Measurements from ENCODE around the gene TBATA. TPM values are rescaled to one million over a fixed set of nuclear protein-coding genes. Genes with fewer than 3 reads are reported as not detected.

Gene TBATA
- total and polyA plus RNA-seq, 4 donors: not detected

- TF ChIP-seq ATF3 (IDR thresholded peaks at IDR 0.05): no peak
- TF ChIP-seq JUND (IDR thresholded peaks at IDR 0.05): no peak
- no peak for TF ChIP-seq TAF1 (conservative IDR thresholded peaks at IDR 0.05)
- TF ChIP-seq ZBTB33 (IDR thresholded peaks at IDR 0.05): no peak
- no peak for TF ChIP-seq SP1 (IDR thresholded peaks at IDR 0.05)
Observed at GRCh38 chr10:70833601-70834000, 48.4 kb upstream of the TBATA start (continued).

GRCh38 chr10:70832852-70833528 is 47.8 kb upstream of the TBATA start:
- H3K36me3 ChIP-seq (ENCODE audit: control insufficient read depth in 4 of 4, insufficient read depth in 3 of 4, low read depth in 1 of 4, low read length in 3 of 4): peaks cover 0 to 3% (median 2%) of the 10 kb centered on the region in 4 donors
- no peak overlapping the region for H3K27ac ChIP-seq (ENCODE audit: low read depth in 1 of 2, low read length in 2 of 2)
- peaks cover 0 to 2% (median 0%) of the 10 kb centered on the region in 4 donors for H3K9me3 ChIP-seq (ENCODE audit: control insufficient read depth in 4 of 4, low read length in 3 of 4)
- H3K27me3 ChIP-seq (ENCODE audit: control insufficient read depth in 4 of 4, insufficient read depth in 4 of 4, low read length in 3 of 4): no peaks in the 10 kb centered on the region
- no peak overlapping the region for H3K9ac ChIP-seq (ENCODE audit: low read depth in 1 of 2, low read length in 2 of 2)
- H3K4me1 ChIP-seq (ENCODE audit: control insufficient read depth in 4 of 4, insufficient read depth in 4 of 4, low read length in 3 of 4): peaks cover 9 to 35% (median 31%) of the 10 kb centered on the region in 4 donors
- H3K4me3 ChIP-seq (ENCODE audit: low read depth in 1 of 3, low read length in 3 of 3): no peak overlapping the region
- no peak for TF ChIP-seq MAX (IDR thresholded peaks at IDR 0.05)
- no peak for TF ChIP-seq RAD21 (IDR thresholded peaks at IDR 0.05)
- no peak for TF ChIP-seq HNF4G (IDR thresholded peaks at IDR 0.05)
- TF ChIP-seq FOXA2 (IDR thresholded peaks at IDR 0.05): no peak
- no peak for DNase-seq (ENCODE audit: low spot score)
- WGBS: 78% methylated on average over 3 of the region's 3 CpGs

- no peak overlapping the region for H3K4me3 ChIP-seq (ENCODE audit: low read depth in 1 of 3, low read length in 3 of 3)
- H3K4me1 ChIP-seq (ENCODE audit: control insufficient read depth in 4 of 4, insufficient read depth in 4 of 4, low read length in 3 of 4): peaks cover 9 to 35% (median 31%) of the 10 kb centered on the region in 4 donors
- no peak overlapping the region for H3K9ac ChIP-seq (ENCODE audit: low read depth in 1 of 2, low read length in 2 of 2)
- H3K36me3 ChIP-seq (ENCODE audit: control insufficient read depth in 4 of 4, insufficient read depth in 3 of 4, low read depth in 1 of 4, low read length in 3 of 4): peaks cover 0 to 3% (median 2%) of the 10 kb centered on the region in 4 donors
- no peak overlapping the region for H3K27ac ChIP-seq (ENCODE audit: low read depth in 1 of 2, low read length in 2 of 2)
- H3K9me3 ChIP-seq (ENCODE audit: control insufficient read depth in 4 of 4, low read length in 3 of 4): no peaks in the 10 kb centered on the region
- DNase-seq (ENCODE audit: low spot score): no peak
- no peaks in the 10 kb centered on the region for H3K27me3 ChIP-seq (ENCODE audit: control insufficient read depth in 4 of 4, insufficient read depth in 4 of 4, low read length in 3 of 4)
- WGBS: 90% methylated on average over 3 of the region's 3 CpGs
- TF ChIP-seq HNF4G (IDR thresholded peaks at IDR 0.05) (no peak), EGR1 (IDR thresholded peaks at IDR 0.05; ENCODE audit: low read depth in 2 of 2) (no peak), JUND (IDR thresholded peaks at IDR 0.05) (no peak), FOXA2 (IDR thresholded peaks at IDR 0.05) (no peak), SP1 (IDR thresholded peaks at IDR 0.05) (no peak), YY1 (IDR thresholded peaks at IDR 0.05) (no peak), FOXA1 (IDR thresholded peaks at IDR 0.05) (no peak), TAF1 (conservative IDR thresholded peaks at IDR 0.05) (no peak), MAX (IDR thresholded peaks at IDR 0.05) (no peak), ZBTB33 (IDR thresholded peaks at IDR 0.05) (no peak), NR2F2 (IDR thresholded peaks at IDR 0.05) (no peak), ATF3 (IDR thresholded peaks at IDR 0.05) (no peak), REST (IDR thresholded peaks at IDR 0.05) (no peak), RAD21 (IDR thresholded peaks at IDR 0.05) (no peak)
Observed at GRCh38 chr10:70832221-70832620, 47.0 kb upstream of the TBATA start.

Measured in liver (tissue), 9 donors.